Gastrocnemius medialis (tissue), 4 donors: ENCODE results near the gene BBS1. TPM values are rescaled to one million over a fixed set of nuclear protein-coding genes. Genes with fewer than 3 reads are reported as not detected.

Source experiments
- ATAC-seq, 2 donors: fragments of 150-250 bp; one replicate each; pipeline ENCODE4 v1.9.1; 2016
- DNase-seq, 2 donors: peaks; one replicate each; pipeline ENCODE4 v3.0.0-alpha.2; 2019
- H3K27ac ChIP-seq, 4 donors: fragments of 200-600 bp; sonication (generic); 1 replicate in 1 of 4; 2 replicates in 3 of 4; pipeline ENCODE4 v1.5.1; 2016 to 2018; ENCODE audit warnings: mild to moderate bottlenecking in 2 of 4, moderate library complexity in 1 of 4
- H3K27me3 ChIP-seq, 3 donors: fragments of 200-600 bp; sonication (generic) in 2 of 3; 1 replicate in 1 of 3; 2 replicates in 2 of 3; pipeline versions ENCODE4 v1.5.1 to v1.6.0; 2016 to 2019; ENCODE audit warnings: mild to moderate bottlenecking in 1 of 3, moderate library complexity in 1 of 3
- H3K36me3 ChIP-seq, 2 donors: fragments of 200-600 bp; sonication (generic) in 1 of 2; one replicate each; pipeline ENCODE4 v1.5.1; 2017 to 2018
- H3K4me1 ChIP-seq, 2 donors: fragments of 200-600 bp; sonication (generic) in 1 of 2; one replicate each; pipeline ENCODE4 v1.5.1; 2016 to 2017; ENCODE audit warnings: mild to moderate bottlenecking in 2 of 2
- H3K4me3 ChIP-seq, 4 donors: fragments of 200-600 bp; sonication (generic) in 3 of 4; 1 replicate in 1 of 4; 2 replicates in 3 of 4; pipeline ENCODE4 v1.5.1; 2016 to 2019; ENCODE audit warnings: mild to moderate bottlenecking in 2 of 4
- H3K9me3 ChIP-seq, 3 donors: fragments of 200-600 bp; sonication (generic) in 2 of 3; 1 replicate in 1 of 3; 2 replicates in 2 of 3; pipeline ENCODE4 v1.5.1; 2016 to 2019
- CTCF ChIP-seq, 5 experiments: fragments of 450-650 bp in 3 of 5; fragments of 200-600 bp in 2 of 5; sonication (generic) in 2 of 5; IDR thresholded peaks in 4 of 5; conservative IDR thresholded peaks in 1 of 5; 1 replicate in 4 of 5; 2 replicates in 1 of 5; pipeline ENCODE4 v1.5.1; 2016 to 2019; ENCODE audit warnings: antibody characterized with exemption in 5 of 5, mild to moderate bottlenecking in 3 of 5, moderate library complexity in 3 of 5
- POLR2A ChIP-seq, 2 donors: fragments of 450-650 bp; IDR thresholded peaks; one replicate each; pipeline ENCODE4 v1.6.1; 2017; ENCODE audit warnings: antibody characterized with exemption in 2 of 2, mild to moderate bottlenecking in 2 of 2, moderate library complexity in 2 of 2
- in situ Hi-C, 4 donors: fragments of 200-750 bp; cut with MboI; loops; one replicate each; pipeline versions ENCODE4 v1.15.0 to v1.8.0; 2017; ENCODE audit warnings: low sequenced_read_pairs in 4 of 4
- intact Hi-C: fragments of 100-400 bp; cut with DNase I; formaldehyde crosslinking; loops from one replicate; pipeline ENCODE4 v1.15.1; 2023; ENCODE audit warnings: low total_unique reads
- total RNA-seq, 4 donors: library from RNA; depleted of rRNA; stranded (reverse); fragments of >200 nt; gene quantifications; one replicate each; pipeline versions ENCODE4 v1.1.0 to v1.2.3, GENCODE V29; 2016

Gene BBS1
- total RNA-seq, 4 donors from 2014 or later = 19.8 to 34.5 (median 31.2) TPM

GRCh38 chr11:66509131-66509561 lies 1.3 kb upstream of the BBS1 start:
- DNase-seq (no peak), ATAC-seq (peak in 1 of 2 donors; percentile 19)
- Histone ChIP-seq H3K4me3 (no peak overlapping the region), H3K4me1 (peaks cover 11 to 17% of the 10 kb centered on the region in 2 donors), H3K36me3 (peaks cover 0 to 28% of the 10 kb centered on the region in 2 donors), H3K27ac (no peak overlapping the region), H3K9me3 (no peaks in the 10 kb centered on the region), H3K27me3 (no peaks in the 10 kb centered on the region)
- TF ChIP-seq POLR2A (IDR thresholded peaks at IDR 0.05) (no peak), CTCF (IDR thresholded peaks at IDR 0.05 in 4 of 5, conservative IDR thresholded peaks at IDR 0.05 in 1 of 5) (no peak)
- in situ Hi-C loops = no loop called here
- intact Hi-C loops = no loop called here

- Histone ChIP-seq H3K27me3 (no peaks in the 10 kb centered on the region), H3K4me1 (peaks cover 11 to 17% of the 10 kb centered on the region in 2 donors), H3K27ac (peak overlapping the region; percentile 67 to 79 (median 74)), H3K36me3 (peaks cover 0 to 26% of the 10 kb centered on the region in 2 donors), H3K9me3 (no peaks in the 10 kb centered on the region), H3K4me3 (peak overlapping the region; percentile 82 to 95 (median 86))
- in situ Hi-C loops = no loop called here
- ATAC-seq = no peak
- intact Hi-C loops = loop anchor here (1.0 to 2.0 kb wide), 2 partner anchors 31 to 44 kb away; partner anchors contain the start of genes DPP3 and PELI3
- no peak for TF ChIP-seq POLR2A (IDR thresholded peaks at IDR 0.05)
- no peak for TF ChIP-seq CTCF (IDR thresholded peaks at IDR 0.05 in 4 of 5, conservative IDR thresholded peaks at IDR 0.05 in 1 of 5)
- DNase-seq = no peak
Measured at GRCh38 chr11:66510990-66511339, 530 bp downstream of the BBS1 start.

DNA sequence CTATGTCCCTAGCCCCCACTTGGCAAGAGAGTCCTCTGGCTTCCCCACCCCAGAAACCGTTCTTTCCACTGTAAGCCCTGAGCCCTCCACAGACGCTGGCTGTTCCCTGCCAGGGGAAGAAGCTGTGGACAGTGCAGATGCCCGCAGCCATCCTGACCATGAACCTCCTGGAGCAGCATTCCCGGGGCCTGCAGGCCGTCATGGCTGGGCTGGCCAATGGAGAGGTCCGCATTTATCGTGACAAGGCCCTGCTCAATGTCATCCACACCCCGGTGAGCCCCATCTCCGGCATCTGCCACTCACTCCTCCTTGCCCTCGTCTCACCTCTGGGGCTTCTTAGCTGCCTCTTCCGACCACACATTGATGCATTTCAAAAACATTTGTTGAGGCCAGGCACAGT lies 13.2 kb downstream of the BBS1 start:
- Histone ChIP-seq H3K9me3 (no peaks in the 10 kb centered on the region), H3K4me3 (no peak overlapping the region), H3K27me3 (no peaks in the 10 kb centered on the region), H3K36me3 (peaks cover 0 to 45% of the 10 kb centered on the region in 2 donors), H3K4me1 (peaks cover 0 to 12% of the 10 kb centered on the region in 2 donors), H3K27ac (peak overlapping the region in 3 of 4 donors; percentile 69 to 82 (median 75))
- intact Hi-C loops = loop anchor here (1.0 kb wide), 1 partner anchor 23 kb away; the partner anchor contains the start of genes ACTN3 and ZDHHC24
- in situ Hi-C loops = no loop called here
- ATAC-seq = no peak
- TF ChIP-seq CTCF (IDR thresholded peaks at IDR 0.05 in 4 of 5, conservative IDR thresholded peaks at IDR 0.05 in 1 of 5) (no peak), POLR2A (IDR thresholded peaks at IDR 0.05) (no peak)
- no peak for DNase-seq

DNA sequence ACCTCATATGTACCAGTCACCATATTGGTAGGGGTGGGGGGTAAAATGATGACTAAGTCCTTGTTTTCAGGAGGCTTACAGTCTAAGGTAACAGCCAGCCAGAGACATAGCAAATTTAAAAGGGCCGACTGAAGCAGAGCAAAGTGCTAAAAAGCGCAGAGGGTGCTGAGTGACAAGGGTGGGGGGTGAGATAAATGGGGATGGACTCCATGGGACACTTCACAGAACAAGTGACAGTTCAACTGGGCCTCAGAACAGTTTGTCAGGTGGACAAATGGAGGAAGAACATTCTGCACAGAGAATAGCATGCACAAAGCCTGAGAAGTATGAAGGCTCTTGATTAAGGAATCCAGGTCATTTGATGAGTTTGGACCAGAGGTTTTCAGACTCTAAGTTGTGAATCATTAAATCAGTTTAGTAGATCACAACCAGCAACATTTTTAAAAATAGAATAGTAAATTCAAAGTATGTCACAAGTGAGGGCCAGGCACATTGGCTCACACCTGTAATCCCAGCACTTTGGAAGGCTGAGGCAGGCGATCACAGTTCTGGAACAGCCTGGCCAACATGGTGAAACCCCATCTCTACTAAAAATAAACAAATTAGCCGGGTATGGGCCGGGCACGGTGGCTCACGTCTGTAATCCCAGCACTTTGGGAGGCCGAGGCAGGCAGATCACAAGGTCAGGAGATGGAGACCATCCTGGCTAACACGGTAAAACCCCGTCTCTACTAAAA lies 14.0 kb downstream of the BBS1 start:
- DNase-seq (peak in 1 of 2 donors; percentile 63), ATAC-seq (peak in 1 of 2 donors; percentile 88)
- H3K27me3 ChIP-seq = no peaks in the 10 kb centered on the region
- TF ChIP-seq POLR2A (IDR thresholded peaks at IDR 0.05) (no peak), CTCF (IDR thresholded peaks at IDR 0.05 in 4 of 5, conservative IDR thresholded peaks at IDR 0.05 in 1 of 5) (no peak)
- in situ Hi-C loops (no loop called here), intact Hi-C loops (loop anchor here (1.0 kb wide), 1 partner anchor 22 kb away; the partner anchor contains the start of genes ACTN3 and ZDHHC24)
- peak overlapping the region in 3 of 4 donors; percentile 69 to 82 (median 75) for H3K27ac ChIP-seq
- peaks cover 0 to 12% of the 10 kb centered on the region in 2 donors for H3K4me1 ChIP-seq
- no peaks in the 10 kb centered on the region for H3K9me3 ChIP-seq
- no peak overlapping the region for H3K4me3 ChIP-seq
- peaks cover 0 to 40% of the 10 kb centered on the region in 2 donors for H3K36me3 ChIP-seq
